Measurements from ENCODE around the gene CDC42BPG. TPM values are rescaled to one million over a fixed set of nuclear protein-coding genes. Genes with fewer than 3 reads are reported as not detected.

CDC42BPG gene
- total and polyA plus RNA-seq, 2 of the 8 experiments (the other 6 are each of a cell fraction or from before 2014, with no cell fraction given), result 3.7 to 10.6 TPM

DNA sequence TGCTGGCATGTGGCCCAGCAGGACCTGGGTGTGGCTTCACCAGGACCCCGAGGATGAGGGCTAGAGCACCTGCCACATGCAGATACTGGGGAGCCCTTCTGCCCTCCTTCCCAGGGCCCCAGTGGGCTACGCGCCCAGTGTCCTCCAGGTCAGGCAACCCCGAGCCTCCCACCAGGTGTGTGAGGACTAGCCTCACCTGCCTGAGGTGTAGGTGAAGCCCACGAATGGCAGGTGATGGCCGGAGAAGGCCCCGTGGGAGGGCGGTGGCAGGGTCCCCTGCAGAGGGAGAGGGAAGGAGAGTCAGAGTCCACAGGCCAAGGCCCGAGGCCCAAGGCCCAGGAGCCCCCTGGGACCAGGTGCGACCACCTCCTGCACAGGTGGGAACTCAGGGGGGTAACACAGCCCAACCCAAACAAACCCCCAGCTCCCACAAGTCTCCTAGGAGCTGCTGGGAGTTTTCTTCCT is 6.5 kb downstream of the CDC42BPG start (continued):
- TF ChIP-seq KDM5A (IDR thresholded peaks at IDR 0.05; ENCODE audit: low read length) (no peak), GTF2F1 (IDR thresholded peaks at IDR 0.05; ENCODE audit: borderline replicate concordance, low read depth, low read length) (no peak)
